GM21576 (cell line): Measurements from ENCODE around the gene IRF1.

ENCODE experiments used
- ATAC-seq: cut with Tn5 transposase; IDR thresholded peaks from one replicate; pipeline ENCODE4 v1.9.1; 2021; ENCODE audit warnings: mild to moderate bottlenecking, moderate library complexity; ENCODE audit not compliant: unreplicated experiment

IRF1 gene

GRCh38 chr5:132463811-132464155 is 26.8 kb downstream of the IRF1 start:
- ATAC-seq, result no peak

- no peak for ATAC-seq
Observed at GRCh38 chr5:132462856-132463745, 27.5 kb downstream of the IRF1 start.

DNA sequence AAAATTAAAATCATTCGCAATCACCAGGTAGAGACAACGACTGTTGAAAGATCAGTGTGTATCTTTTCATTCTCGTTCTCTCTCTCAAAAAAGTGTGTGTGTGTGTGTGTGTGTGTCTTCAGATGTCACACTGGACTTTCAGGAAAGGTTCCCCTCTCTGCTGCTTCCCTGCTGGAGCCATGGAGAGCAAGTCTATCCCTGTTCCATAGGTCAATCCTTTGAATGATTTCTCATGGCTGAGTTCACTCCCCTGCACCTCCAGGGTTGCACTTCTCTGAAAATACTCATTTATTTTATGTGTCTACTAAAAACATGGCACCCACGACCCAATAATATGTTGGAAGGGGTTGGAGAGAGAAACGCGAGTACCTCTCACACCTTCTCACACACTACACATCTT is 28.2 kb downstream of the IRF1 start:
- ATAC-seq, result no peak

- no peak for ATAC-seq
Observed at GRCh38 chr5:132461569-132462070, 29.0 kb downstream of the IRF1 start.

GRCh38 chr5:132460846-132461568 is 29.6 kb downstream of the IRF1 start:
- no peak for ATAC-seq

DNA sequence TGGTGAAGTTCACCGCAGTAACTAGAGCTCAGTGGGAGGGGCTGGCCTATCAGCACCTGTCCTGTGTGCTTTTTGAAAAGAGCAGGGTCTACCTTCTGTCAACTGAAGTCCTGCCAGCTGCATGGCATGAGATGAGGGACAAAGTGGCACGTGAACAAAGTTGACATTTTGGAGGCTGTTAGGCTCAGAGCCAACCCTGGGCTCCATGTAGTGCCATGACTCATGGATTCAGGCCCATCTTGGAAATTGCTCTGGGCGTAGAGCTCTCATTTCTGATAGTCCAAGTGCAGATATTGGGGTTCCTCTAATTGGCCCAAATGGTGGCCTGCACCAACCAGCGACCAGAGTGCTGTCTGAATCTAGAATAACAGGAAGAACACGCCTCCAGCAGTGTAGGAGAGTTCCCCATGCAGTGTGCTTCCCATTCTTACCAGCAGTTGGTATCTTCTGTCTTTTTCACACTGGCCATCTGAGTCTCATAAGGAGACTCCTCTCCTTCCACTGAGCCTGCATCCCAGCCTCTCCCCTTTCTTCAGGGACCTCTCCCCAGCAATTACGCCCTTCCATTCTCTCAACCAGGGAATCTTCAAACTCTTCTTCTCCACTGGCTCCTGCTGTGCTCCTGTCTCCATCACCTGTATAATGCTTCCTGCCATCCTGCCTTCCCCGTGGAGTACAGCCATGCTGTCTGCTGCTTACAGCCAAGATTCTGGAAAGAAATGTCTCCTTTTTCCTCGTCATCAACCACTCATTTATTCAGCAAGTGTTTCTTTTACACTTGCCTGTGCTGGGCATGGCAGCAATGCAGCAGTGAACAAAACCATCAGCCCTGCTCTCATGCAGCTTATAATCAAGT is 30.4 kb downstream of the IRF1 start:
- no peak for ATAC-seq

- no peak for ATAC-seq
Observed at GRCh38 chr5:132459031-132459982, 31.3 kb downstream of the IRF1 start.

GRCh38 chr5:132458651-132459030 is 31.9 kb downstream of the IRF1 start:
- peak; percentile 47 for ATAC-seq

DNA sequence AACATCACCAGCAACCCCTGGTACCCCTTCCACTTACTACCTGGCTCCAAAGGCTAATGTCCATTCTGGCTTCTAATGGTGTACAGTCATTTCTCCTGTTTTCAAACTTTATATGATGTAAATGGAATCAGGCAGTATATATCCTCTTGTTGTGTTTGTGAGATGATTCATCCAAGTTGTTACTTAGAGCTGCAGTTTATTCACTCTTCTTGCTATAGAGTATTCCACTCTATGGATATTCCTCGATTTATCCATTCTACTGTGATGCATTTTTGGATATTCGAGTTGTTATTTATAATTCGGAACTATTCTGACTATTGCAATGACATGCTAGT is 32.4 kb downstream of the IRF1 start:
- ATAC-seq, result no peak

GRCh38 chr5:132457371-132458225 is 33.0 kb downstream of the IRF1 start:
- no peak for ATAC-seq

DNA sequence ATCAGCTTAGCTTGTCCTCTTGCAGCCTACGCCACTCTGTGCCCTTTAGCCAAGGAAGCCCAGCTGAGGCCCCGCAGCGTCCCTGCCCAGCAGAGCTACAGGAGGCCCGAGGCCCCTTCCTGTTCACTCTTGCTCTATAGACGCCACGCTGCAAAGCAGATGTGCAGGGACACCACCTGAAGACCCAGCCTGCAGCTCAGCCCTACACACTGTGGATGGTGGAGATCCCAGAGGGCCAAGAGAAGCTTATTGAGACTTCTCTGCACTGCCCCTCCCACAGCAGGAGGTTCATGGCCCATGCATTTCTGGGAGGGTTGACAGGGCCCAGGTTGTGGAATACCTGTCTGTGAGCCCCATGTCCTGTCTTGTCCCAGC is 33.6 kb downstream of the IRF1 start:
- no peak for ATAC-seq

GRCh38 chr5:132456296-132456986 is 34.1 kb downstream of the IRF1 start:
- no peak for ATAC-seq

DNA sequence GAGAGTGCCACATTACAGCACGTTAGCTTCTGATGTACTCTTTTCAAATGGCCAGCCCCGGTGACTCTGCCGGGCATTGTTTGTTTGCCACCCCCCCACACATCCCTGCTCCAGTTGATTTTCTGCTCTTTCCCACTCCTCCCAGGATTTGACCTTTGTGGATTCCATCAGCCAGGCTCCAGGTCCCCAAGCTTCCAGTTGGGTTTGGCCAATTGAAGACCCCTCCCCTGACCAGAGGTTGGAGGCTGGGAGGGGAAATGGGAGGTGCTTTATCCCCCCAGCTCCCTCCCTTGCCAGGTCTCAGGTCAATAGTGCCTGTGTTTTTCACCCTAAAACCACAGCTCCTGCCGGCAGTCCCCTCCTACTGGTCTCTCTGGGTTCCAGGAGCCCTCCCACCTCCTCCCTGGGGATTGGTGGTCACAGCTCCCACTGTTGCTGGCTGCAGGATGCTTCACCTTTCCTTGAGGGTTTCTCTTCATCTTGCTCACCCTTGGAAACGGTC is 34.9 kb downstream of the IRF1 start:
- no peak for ATAC-seq

DNA sequence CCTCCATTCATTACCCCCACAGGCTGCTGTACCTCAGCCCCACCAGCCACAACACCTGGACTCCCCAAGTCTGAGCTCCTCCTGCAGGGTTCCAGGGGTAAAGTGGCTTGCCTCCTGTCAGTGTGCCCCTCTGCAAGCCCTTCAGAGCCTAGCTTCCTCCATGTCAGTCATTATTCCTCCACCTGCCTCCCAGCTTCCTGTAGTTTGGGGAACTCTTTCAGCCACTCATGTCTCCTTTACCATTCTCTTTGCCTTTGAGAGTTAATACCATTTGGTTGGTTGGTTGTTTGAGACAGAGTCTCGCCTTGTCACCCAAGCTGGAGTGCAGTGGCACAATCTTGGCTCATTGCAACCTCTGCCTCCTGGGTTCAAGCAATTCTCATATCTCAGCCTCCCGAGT is 36.2 kb downstream of the IRF1 start:
- ATAC-seq, result no peak

DNA sequence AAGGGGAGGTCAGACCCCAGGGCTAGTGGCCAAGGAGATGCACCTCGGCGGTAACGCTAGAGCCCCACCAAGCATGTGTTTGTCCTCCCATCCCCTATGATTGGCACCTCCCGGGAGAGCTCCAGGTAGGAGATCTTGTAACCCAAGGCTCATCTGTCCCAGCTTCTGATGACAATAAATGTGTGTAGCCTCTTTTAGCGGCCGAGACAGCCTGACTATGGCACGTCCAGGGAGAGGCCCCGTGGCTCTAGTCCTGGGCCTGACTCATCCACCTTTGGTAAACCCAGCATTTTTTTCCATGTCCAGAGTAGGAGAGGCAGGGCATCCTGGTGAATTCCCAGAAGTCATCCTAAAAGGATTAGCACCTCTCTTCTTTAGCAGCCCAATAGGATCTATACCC is 39.2 kb downstream of the IRF1 start:
- no peak for ATAC-seq

DNA sequence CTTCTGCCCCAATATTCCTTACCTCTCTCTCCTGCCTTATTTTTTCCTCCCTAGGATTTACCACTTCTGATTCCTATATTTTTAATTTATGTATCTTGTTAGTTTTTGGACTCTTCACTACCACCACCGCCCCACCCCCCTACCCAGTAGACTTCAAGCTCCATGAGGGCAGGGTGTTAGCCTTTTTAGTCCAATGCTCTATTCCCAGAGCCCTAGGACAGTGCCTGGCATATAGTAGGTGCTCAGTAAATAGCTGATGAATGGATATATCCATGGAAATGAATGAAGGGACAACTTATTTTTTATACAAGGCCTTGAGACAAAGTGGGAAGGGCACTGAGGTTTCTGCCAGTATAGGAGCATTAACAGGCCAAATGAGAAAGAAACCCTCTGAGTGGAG is 41.5 kb downstream of the IRF1 start:
- no peak for ATAC-seq

DNA sequence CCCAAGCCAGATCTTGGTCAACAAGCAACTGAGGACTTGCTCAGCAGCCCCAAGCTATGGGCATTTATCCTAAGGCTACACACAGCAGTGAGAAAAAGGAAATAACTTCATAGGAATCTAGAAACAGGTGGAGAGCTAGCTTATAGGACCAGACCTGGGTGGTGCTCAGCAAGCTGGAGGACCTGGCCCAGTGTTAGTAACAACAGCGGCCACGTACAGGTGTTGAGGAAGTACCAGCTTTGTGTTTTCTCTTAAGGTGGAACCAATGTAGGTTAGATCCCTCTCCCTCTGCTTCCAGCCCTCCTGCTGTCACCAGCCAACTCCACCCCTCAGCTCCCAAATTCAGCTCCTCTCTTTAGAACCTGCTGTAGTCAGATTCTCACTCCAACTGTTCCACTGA is 43.4 kb downstream of the IRF1 start:
- ATAC-seq, result no peak

DNA sequence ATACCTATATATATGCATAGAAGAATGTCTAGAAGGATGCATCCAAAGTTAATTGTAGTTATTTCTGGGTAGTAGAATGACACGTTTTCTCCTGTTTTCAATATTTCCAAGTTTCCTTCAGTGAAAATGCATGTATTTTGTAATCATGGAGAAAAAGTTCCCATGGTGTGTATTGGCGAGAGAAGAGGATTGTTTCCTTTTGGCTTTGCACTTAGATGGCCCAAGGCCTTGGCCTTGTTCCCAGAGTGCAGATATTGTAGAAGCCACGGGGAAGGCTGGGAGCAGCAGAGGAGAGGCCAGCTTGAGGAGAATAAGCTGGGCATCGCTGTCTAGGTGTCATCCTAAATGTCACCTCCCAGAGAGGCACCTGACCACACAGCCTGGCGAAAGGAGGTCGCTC is 44.0 kb downstream of the IRF1 start:
- ATAC-seq, result no peak

- ATAC-seq, result no peak
Observed at GRCh38 chr5:132445930-132446329, 44.6 kb downstream of the IRF1 start.
